ENCODE data around the gene THOC6. TPM values are rescaled to one million over a fixed set of nuclear protein-coding genes. Genes with fewer than 3 reads are reported as not detected.

The THOC6 gene
- total and polyA plus RNA-seq, 2 donors (not counting 3 experiments of a cell fraction or from before 2014, with no cell fraction given), result 23.9 to 39.3 TPM

DNA sequence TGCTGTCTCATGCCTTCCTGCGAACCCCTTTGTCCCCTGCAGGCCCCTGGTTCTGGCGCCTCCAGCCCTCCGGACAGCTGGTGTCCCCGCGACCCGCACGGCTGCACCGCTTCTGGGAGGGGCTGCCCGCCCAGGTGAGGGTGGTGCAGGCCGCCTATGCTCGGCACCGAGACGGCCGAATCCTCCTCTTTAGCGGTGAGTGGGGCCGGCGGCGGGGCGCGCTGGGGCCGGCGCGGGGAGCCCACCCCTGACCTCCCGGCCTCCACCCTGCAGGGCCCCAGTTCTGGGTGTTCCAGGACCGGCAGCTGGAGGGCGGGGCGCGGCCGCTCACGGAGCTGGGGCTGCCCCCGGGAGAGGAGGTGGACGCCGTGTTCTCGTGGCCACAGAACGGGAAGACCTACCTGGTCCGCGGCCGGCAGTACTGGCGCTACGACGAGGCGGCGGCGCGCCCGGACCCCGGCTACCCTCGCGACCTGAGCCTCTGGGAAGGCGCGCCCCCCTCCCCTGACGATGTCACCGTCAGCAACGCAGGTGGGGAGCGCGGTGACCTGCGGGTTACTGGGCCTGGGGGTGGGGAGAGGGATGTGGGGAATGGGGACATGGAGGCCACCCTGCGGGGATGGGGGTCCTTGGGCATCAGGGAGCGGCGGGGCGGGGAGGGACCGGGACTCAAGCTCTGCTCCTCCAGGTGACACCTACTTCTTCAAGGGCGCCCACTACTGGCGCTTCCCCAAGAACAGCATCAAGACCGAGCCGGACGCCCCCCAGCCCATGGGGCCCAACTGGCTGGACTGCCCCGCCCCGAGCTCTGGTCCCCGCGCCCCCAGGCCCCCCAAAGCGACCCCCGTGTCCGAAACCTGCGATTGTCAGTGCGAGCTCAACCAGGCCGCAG lies 34.5 kb downstream of the THOC6 start:
- Histone ChIP-seq H3K36me3 (ENCODE audit: control insufficient read depth in 2 of 2, extremely low read depth in 1 of 2, insufficient read depth in 2 of 2, low read length in 2 of 2) (no peaks in the 10 kb centered on the region), H3K4me1 (ENCODE audit: control insufficient read depth, extremely low read depth, insufficient read depth, low read length) (peaks cover 9% of the 10 kb centered on the region), H3K79me2 (ENCODE audit: control insufficient read depth, insufficient read depth, low read length) (no peaks in the 10 kb centered on the region), H2AFZ (ENCODE audit: low read depth, low read length) (peak overlapping the region; percentile 82), H3K4me2 (ENCODE audit: insufficient read depth, low read length) (peak overlapping the region; percentile 71), H3K9me3 (replicated peaks; ENCODE audit: control insufficient read depth, insufficient read depth, low read length) (no peaks in the 10 kb centered on the region), H3K9ac (replicated peaks; ENCODE audit: extremely low read depth, insufficient read depth, low read length) (peak overlapping the region; percentile 73), H3K4me3 (replicated peaks in 1 of 3; ENCODE audit: insufficient read depth in 1 of 3, low read depth in 1 of 3, low read length in 3 of 3) (peak overlapping the region; percentile 44 to 64 (median 59)), H3K9me1 (replicated peaks; ENCODE audit: control insufficient read depth, extremely low read depth, insufficient read depth, low read length) (no peaks in the 10 kb centered on the region), H3K27me3 (ENCODE audit: control insufficient read depth in 2 of 2, insufficient read depth in 2 of 2, low read length in 2 of 2) (no peaks in the 10 kb centered on the region), H3K27ac (ENCODE audit: insufficient read depth, low read depth, low read length) (peak overlapping the region; percentile 40), H4K20me1 (replicated peaks; ENCODE audit: control insufficient read depth, extremely low read depth, insufficient read depth, low read length) (no peaks in the 10 kb centered on the region)
- FAIRE-seq (no peak), DNase-seq (ENCODE audit: low read depth, low spot score) (no peak)
- POLR2A ChIA-PET, result interaction anchor here (0.6 to 2.1 kb wide), 2 partner anchors 10 to 72 kb away, joined by 3 to 5 read pairs; no protein-coding TSS in a partner anchor
- intact Hi-C loops (cut with micrococcal nuclease), result loop anchor here (1.0 to 2.0 kb wide), 7 partner anchors 28 to 71 kb away; no protein-coding TSS in a partner anchor
- TF ChIP-seq, protein P1, sequence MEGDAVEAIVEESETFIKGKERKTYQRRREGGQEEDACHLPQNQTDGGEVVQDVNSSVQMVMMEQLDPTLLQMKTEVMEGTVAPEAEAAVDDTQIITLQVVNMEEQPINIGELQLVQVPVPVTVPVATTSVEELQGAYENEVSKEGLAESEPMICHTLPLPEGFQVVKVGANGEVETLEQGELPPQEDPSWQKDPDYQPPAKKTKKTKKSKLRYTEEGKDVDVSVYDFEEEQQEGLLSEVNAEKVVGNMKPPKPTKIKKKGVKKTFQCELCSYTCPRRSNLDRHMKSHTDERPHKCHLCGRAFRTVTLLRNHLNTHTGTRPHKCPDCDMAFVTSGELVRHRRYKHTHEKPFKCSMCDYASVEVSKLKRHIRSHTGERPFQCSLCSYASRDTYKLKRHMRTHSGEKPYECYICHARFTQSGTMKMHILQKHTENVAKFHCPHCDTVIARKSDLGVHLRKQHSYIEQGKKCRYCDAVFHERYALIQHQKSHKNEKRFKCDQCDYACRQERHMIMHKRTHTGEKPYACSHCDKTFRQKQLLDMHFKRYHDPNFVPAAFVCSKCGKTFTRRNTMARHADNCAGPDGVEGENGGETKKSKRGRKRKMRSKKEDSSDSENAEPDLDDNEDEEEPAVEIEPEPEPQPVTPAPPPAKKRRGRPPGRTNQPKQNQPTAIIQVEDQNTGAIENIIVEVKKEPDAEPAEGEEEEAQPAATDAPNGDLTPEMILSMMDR (IDR thresholded peaks at IDR 0.05; ENCODE audit: extremely low read depth in 1 of 2, insufficient read depth in 1 of 2, low read depth in 1 of 2, low read length in 2 of 2), result no peak
- TF ChIP-seq POLR2AphosphoS5 (IDR thresholded peaks at IDR 0.05; ENCODE audit: insufficient read depth, low read depth, low read length), result no peak
- no peak for TF ChIP-seq MYC (IDR thresholded peaks at IDR 0.05; ENCODE audit: low read depth, low read length)
- TF ChIP-seq FOS (IDR thresholded peaks at IDR 0.05; ENCODE audit: borderline replicate concordance, insufficient read depth, low read length), result no peak
- no peak for TF ChIP-seq EZH2 (IDR thresholded peaks at IDR 0.05; ENCODE audit: borderline replicate concordance, low read depth, low read length, severe bottlenecking)
- TF ChIP-seq, protein P2, sequence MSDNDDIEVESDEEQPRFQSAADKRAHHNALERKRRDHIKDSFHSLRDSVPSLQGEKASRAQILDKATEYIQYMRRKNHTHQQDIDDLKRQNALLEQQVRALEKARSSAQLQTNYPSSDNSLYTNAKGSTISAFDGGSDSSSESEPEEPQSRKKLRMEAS (IDR thresholded peaks at IDR 0.05; ENCODE audit: insufficient read depth, insufficient read length), result no peak
- TF ChIP-seq POLR2A (IDR thresholded peaks at IDR 0.05; ENCODE audit: low read depth, low read length), result no peak
- TF ChIP-seq GATA2 (IDR thresholded peaks at IDR 0.05; ENCODE audit: insufficient read depth, insufficient read length, low read depth, low read length), result no peak
- TF ChIP-seq JUN (IDR thresholded peaks at IDR 0.05; ENCODE audit: borderline replicate concordance, insufficient read depth, insufficient read length, low read depth), result no peak
- CTCF ChIA-PET, result interaction anchor here (0.6 to 2.9 kb wide), 26 partner anchors 11 to 110 kb away, joined by 3 to 113 read pairs (median 6); partner anchors contain the start of genes TNFRSF12A, ZNF205 and ZNF213
- BruUV-seq (replicated peaks), result no TSS peak
- dilution Hi-C loops (cut with MboI; ENCODE audit: extremely low pct_ligation_motif_present, low sequenced_read_pairs), result no loop called here

All from endothelial cell of umbilical vein (primary cell).